Astrocyte of the cerebellum (primary cell): ENCODE data around the gene FOXRED1.

Experiments used
- DNase-seq: peaks from one replicate; pipeline ENCODE4 v3.0.0-alpha.2; 2011; ENCODE audit warnings: low read depth
- H3K4me3 ChIP-seq: 2 replicates; pipeline ENCODE4 v1.5.1; 2011; ENCODE audit warnings: mild to moderate bottlenecking, low read depth, low read length, moderate library complexity
- CTCF ChIP-seq: IDR thresholded peaks from 2 replicates; pipeline ENCODE4 v1.5.1; 2012; ENCODE audit warnings: low read length, low read depth, moderate library complexity, mild to moderate bottlenecking; ENCODE audit errors: missing control alignments
- in situ Hi-C: cut with HindIII; loops from 2 replicates; pipeline ENCODE4 v1.10.0; 2017; ENCODE audit warnings: low sequenced_read_pairs

Gene FOXRED1

DNA sequence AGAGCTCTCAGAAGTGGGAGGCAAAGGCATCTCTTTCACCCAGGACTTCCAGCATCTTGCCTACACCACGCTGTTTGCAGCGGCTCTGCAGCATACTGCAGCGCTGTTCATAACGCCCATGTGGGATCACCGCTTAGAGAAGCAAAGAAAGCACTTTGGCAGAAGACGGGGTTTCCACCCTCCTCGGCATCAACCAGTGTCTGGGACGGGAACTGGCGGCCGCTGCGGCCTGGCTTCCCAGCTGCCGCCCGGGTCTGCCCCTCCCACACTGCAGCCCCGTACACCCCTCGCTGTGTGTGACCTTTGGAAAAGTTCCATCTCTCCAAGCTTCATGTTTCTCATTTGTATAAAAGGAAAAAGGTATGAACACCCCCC lies 13.4 kb downstream of the FOXRED1 start:
- in situ Hi-C loops: no loop called here
- no peak for DNase-seq
- peak overlapping the region; percentile 57 for H3K4me3 ChIP-seq
- no peak for TF ChIP-seq CTCF

DNA sequence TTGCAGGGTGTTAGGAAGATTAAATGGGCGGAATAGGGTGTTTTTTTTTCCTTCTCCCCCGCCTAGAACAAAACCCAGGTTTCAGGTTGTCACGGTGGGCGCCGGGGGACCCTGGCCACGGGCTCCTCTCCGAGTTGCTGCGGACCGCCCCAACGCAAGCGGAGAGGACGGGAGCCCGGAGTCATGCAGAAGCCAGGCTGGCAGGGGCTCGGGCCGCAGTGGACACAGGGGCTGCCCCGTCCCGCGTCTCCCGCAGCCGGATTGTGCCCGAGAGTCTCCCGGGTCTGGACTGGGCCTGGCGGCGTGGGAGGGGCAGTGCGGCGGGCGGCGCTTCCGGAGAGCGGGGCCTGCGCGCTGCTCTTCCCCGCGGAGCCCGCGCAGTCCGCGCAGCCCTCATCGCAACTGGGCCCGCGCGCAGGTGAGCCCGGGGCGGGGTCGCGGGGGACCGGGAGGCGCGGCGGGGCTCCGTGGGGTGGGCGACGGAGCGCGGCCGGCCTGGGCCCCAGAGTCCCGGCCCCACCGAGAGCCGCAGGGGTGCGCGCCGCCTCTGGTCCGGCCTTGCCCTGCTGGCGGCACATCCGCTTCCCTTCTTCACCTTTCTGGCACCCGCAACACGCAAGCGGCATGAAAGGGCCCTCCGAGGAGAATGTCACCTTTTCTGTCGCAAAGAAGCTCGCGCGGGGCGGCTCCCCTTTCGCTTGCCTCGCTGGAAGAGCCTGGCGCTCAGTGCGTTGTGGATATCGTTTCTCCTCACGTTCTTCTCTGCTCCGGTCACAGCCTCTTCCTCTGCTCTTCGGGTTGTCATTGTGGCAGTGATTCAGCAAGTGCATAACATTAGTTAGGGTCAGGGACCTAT lies 14.0 kb downstream of the FOXRED1 start, which contains the start of gene TIRAP:
TSS of gene TIRAP (plus strand) at position 358 of the 856 bp plus-strand sequence. CDS start 7,802 bp downstream, outside the sequence.
- TF ChIP-seq CTCF: no peak
- DNase-seq: no peak
- H3K4me3 ChIP-seq: peak within 1 kb of the TSS; percentile 57
- in situ Hi-C loops: no loop called here

- H3K4me3 ChIP-seq: no peak overlapping the region
- peak; percentile 96 for DNase-seq
- TF ChIP-seq CTCF: no peak
- in situ Hi-C loops: no loop called here
Measured at GRCh38 chr11:126284829-126285228, 15.9 kb downstream of the FOXRED1 start.

DNA sequence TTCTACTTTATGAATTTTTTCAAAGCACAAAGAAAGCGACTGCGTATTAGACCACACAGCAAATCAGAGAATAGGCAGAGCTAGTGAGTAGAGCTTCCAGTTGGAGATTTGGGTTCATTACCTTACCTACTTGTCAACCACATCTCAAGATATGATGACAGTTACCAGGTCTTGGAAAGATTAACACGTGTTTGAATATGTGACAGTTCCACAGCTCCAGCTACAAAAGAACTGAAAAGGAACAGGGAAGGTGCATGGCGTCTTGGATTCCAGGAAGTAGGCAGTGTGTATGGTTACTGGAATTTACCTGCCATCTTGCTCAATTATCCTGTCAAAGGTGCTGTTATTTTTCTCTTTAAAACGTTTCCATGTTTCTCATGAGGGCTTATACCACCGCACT lies 19.3 kb downstream of the FOXRED1 start:
- DNase-seq: no peak
- in situ Hi-C loops: no loop called here
- no peak overlapping the region for H3K4me3 ChIP-seq
- no peak for TF ChIP-seq CTCF

DNA sequence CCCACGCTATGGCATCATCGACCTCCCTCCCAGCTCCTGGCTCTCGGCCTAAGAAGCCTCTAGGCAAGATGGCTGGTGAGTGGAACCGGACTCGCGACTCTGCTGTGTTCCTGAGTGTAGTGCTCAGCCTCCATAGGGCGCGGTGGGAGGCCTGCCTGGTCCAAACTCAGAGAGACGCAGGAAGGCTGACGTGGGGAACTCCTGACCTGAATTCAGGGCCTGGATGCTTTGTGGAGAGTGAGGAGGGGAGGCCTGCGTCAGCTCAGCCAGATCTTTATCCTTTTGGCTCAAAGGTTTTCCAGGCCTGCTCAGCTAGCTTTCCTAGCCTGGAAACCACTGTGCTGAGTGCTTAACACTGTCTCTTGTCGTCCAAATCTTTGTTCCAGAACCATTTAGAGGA lies 21.9 kb downstream of the FOXRED1 start:
- DNase-seq: no peak
- in situ Hi-C loops: no loop called here
- no peak overlapping the region for H3K4me3 ChIP-seq
- no peak for TF ChIP-seq CTCF

- DNase-seq: no peak
- no peak for TF ChIP-seq CTCF
- in situ Hi-C loops: no loop called here
- H3K4me3 ChIP-seq: no peak overlapping the region
Measured at GRCh38 chr11:126293726-126294125, 24.8 kb downstream of the FOXRED1 start.
